D721Med (cell line): ENCODE measurements around the gene F2R.

Experiments
- DNase-seq: peaks from one replicate; pipeline ENCODE4 v3.0.0; 2011; ENCODE audit warnings: low spot score; ENCODE audit not compliant: insufficient read length
- FAIRE-seq: peaks from 2 replicates; lab custom pipeline; 2011; peaks lifted over from hg19 to GRCh38; lab: Jason Lieb, UNC
- CTCF ChIP-seq: IDR thresholded peaks from 2 replicates; pipeline ENCODE4 v1.5.1; 2012; ENCODE audit warnings: mild to moderate bottlenecking, control low read depth; ENCODE audit not compliant: insufficient read depth; ENCODE audit errors: missing control alignments

The F2R gene

DNA sequence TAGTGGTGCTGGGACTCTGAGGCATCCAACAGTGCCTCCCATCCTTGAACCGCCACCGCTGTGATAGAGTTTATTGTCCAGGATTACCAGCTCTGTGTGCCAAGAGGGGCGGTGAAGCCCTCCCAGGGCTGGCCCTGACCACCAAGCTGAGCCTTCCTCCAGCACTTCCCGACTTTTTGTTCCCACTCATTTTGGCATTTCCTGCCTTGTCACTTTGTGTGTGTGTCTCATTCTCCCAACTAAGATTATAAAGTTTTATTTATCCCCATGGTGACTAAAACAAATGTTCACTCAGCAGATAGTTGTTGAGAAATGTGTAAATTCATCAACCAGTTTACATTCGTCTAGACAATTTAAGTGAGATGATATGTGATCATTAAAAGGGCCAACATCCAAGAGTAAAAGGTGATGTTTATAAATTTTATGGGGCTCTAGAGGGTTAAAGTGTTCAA, 2.5 kb downstream of the F2R start:
- no peak for TF ChIP-seq CTCF
- DNase-seq (no peak), FAIRE-seq (no peak)

DNA sequence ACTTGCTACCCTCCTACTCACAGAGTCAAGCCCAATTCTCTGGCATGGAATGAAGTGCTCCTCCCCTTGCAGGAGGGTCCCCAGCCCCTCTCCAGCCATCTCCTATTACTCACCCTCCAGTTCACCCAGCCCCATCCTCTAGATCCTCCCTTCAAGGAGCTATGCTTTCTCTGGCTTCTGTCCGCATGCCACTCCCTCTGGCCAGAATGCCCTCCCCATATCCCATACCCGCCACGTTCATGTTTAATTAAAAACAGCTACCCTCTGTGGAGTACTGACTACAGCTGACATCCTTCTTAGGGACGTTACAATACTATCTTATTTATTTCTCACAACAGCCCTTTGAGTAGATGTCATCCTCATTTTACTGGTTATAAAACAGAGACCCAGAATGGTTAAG, 3.0 kb downstream of the F2R start:
- TF ChIP-seq CTCF = no peak
- DNase-seq (no peak), FAIRE-seq (no peak)

GRCh38 chr5:76720988-76721569, 5.2 kb downstream of the F2R start:
- DNase-seq (no peak), FAIRE-seq (no peak)
- no peak for TF ChIP-seq CTCF

DNA sequence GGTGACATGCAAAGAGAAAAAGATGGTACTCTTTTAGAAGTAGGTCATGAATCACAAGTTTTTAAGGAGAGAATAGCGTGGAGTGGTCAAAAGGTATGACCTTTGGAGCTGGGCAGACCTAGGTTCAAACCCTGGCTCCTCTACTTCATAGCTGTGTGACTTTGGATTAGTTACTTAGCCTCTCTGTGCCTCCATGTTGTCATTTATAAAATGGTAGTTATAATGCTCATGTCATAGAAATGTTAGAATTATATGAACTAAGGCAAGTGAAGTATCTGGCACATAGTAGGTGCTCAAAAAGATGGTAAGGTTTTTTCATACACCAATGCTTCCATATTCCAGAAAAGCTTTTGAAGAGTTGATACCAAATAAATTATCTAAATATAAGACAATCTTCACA, 7.3 kb downstream of the F2R start:
- FAIRE-seq (no peak), DNase-seq (no peak)
- TF ChIP-seq CTCF = no peak

DNA sequence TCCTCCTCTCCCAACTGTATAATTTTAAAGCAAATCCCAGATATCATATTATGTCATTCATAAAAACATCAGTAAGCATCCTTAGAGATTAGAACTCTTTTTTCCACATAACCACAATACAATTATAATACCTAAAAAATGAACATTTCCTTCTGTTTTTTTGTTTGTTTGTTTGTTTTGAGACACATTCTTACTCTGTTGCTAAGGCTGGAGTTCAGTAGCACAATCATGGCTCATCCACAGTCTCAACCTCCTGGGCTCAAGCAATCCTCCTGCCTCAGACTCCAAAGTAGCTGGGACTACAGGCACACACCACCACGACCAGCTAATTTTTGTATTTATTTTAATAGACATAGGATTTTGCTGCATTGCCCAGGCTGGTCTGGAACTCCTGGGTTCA, 8.0 kb downstream of the F2R start:
- DNase-seq (no peak), FAIRE-seq (no peak)
- TF ChIP-seq CTCF = no peak

DNA sequence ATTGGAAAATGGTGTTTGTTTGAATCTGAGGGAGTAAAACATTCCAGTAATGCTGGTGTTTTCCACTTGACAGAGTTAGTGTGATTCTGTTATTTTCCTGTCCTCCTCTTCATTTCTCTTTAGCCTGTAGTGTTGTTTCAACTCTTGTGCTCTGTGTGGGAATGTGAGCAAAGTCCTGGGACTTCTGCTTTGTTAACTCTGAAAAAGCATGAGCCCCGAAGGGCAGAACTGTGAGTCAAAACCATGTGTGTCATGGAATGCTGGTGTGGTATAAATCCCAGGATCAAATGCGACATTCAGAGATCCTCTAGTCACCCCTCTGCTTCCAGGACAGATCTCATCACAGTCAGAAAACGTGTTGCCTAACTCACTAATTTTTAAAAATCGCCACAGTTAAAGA, 8.9 kb downstream of the F2R start:
- DNase-seq = no peak
- no peak for FAIRE-seq
- no peak for TF ChIP-seq CTCF

- FAIRE-seq = no peak
Measured at GRCh38 chr5:76728965-76729364, 13.0 kb downstream of the F2R start.

More at GRCh38 chr5:76728965-76729364, 13.0 kb downstream of the F2R start:
- no peak for DNase-seq
- TF ChIP-seq CTCF = no peak
